GM18861 (cell line): ENCODE results near the gene SUGCT.
"Not testable (repeated sequence)": the region's sequence is repeated elsewhere in the genome, so short reads cannot be mapped to it uniquely, and the experiment has no call there.

Experiments used
- ATAC-seq: cut with Tn5 transposase; IDR thresholded peaks from one replicate; pipeline ENCODE4 v1.9.1; 2021; ENCODE audit not compliant: unreplicated experiment

SUGCT gene

GRCh38 chr7:40134428-40135316 lies at the start of gene SUGCT, which contains the start of gene MPLKIP:
Gene SUGCT (plus strand): TSS chr7:40135005.
Gene MPLKIP (minus strand): TSS chr7:40134622. CDS start chr7:40134567, 55 bp downstream.
- ATAC-seq, result peak; percentile 85

DNA sequence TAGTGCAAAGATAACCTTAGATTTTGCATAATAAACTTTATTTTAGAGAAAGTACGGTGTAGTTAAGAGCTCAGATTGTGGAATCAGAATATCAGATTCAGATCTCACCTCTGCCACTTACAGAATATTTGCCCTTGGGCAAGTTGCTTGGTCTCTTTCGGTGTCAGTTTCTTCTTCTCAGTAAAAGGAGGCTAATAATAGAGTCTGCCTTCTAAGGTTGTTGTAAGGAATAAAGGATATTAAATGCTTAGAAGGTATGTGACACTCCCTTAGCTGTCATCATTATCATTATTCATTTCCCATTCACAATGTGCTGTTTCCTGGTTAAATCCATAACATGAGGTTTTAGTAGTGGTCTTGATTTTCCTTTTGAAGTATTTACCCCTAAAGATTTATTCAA lies 42.6 kb upstream of the SUGCT start:
- ATAC-seq, result no peak

GRCh38 chr7:40093631-40094350 lies 41.0 kb upstream of the SUGCT start:
- ATAC-seq, result no peak

- no peak for ATAC-seq
Observed at GRCh38 chr7:40095230-40095629, 39.6 kb upstream of the SUGCT start.

DNA sequence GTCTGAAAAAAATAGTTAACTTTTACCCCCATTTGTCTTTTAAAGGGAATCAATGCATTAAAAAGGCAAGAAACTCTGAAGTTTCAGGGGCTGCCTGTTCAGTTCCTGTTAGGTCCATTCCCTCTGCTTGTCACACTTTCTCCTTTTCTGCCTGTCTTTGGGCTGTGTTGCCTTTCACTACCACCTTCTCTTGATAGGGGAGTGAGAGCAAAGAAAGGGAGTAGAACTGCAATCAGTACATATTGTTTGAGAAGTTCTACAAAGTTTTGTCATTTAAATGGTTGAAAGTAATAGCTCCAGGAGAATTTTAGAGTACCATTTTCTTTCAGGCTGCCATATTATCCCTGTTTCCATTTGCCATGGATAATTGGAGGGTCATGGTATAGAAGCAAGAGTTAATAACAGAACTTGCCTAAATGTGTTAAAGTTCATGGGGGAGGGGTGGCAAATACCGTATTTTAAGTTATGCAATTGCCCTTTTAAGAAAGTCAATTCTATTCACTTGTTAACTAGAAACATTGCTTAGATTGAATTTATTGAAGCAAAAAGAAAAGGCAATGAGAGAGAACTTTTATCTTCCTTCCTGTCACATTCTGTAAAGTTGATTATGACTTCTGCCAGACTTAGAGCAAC lies 39.0 kb upstream of the SUGCT start:
- ATAC-seq, result no peak

DNA sequence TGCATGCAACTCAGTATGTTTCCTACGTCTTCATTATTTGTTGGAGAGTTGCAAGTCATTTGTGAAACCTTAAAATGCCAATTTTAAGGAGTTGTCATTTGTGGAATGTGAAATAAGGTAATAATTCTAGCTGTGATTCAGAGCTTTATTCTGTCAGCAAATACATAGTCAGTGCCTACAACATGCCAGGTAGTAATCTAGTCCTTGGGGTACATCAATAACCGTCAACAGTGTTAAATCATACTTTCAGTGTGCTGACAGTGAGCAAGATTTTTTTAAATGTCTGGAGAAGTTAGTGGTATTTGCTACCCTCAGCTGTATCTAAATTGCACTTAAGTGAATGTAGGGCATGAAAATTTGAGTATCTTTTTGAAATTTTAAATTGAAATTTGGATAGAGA lies 37.1 kb upstream of the SUGCT start:
- no peak for ATAC-seq

GRCh38 chr7:40098810-40099209 lies 36.0 kb upstream of the SUGCT start:
- no peak for ATAC-seq

GRCh38 chr7:40099837-40100236 lies 35.0 kb upstream of the SUGCT start:
- no peak for ATAC-seq

GRCh38 chr7:40101201-40101600 lies 33.6 kb upstream of the SUGCT start:
- no peak for ATAC-seq

GRCh38 chr7:40102897-40103296 lies 31.9 kb upstream of the SUGCT start:
- no peak for ATAC-seq

- ATAC-seq, result no peak
Observed at GRCh38 chr7:40105879-40106473, 28.8 kb upstream of the SUGCT start.

GRCh38 chr7:40115936-40116335 lies 18.9 kb upstream of the SUGCT start:
- no peak for ATAC-seq

- ATAC-seq, result not testable (repeated sequence)
Observed at GRCh38 chr7:40117199-40117598, 17.6 kb upstream of the SUGCT start.

GRCh38 chr7:40118201-40118600 lies 16.6 kb upstream of the SUGCT start:
- not testable (repeated sequence) for ATAC-seq

DNA sequence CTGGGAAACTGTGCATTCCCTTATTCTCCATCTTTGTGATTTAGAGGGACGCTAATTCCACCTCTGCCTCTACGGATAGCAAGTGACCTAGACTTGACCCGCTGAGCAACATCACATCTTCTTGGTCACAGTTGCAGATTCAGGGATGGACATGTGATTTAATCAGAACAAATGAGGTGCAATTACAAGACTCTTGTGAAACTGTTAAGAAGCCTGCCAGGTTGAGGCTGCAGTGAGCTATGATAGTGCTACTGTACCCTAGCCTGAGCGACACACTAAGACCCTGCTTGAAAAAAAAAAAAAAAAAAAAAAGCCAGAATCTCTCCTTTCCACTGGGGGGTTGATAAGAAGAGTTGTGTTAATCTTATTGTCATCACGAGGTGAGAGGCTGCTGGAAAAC lies 14.8 kb upstream of the SUGCT start:
- ATAC-seq, result no peak

DNA sequence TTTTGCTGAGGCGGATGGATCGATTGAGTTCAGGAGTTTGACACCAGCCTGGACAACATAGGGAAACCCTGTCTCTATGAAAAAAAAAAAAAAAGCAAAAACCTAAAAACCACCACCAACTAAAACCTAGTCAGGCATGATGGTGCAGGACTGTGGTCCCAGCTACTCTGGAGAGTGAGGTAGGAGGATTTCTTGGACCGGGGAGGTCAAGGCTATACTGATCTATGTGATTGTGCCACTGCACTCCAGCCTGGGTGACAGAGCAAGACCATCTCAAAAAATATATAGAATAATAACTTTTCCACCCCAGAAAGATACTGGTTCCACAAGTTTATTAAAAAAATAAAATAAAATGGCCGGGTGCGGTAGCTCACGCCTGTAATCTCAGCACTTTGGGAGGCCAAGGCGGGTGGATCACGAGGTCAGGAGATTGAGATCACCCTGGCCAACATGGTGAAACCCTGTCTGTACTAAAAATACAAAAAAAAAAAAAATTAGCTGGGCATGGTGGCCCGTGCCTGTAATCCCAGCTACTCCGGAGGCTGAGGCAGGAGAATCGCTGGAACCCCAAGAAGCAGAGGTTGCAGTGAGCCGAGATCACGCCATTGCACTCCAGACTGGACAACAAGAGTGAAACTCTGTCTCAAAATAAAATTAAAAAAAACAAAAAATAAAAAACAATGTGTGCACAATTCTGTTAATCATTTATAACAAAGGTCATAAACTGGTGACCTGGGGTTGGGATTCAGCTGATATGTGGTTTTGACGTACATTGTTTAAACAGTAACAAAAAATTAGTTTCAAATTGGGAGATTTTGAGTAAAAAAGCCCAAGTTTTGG lies 12.5 kb upstream of the SUGCT start:
- ATAC-seq, result not testable (repeated sequence)

GRCh38 chr7:40122940-40123254 lies 11.9 kb upstream of the SUGCT start:
- ATAC-seq, result no peak

DNA sequence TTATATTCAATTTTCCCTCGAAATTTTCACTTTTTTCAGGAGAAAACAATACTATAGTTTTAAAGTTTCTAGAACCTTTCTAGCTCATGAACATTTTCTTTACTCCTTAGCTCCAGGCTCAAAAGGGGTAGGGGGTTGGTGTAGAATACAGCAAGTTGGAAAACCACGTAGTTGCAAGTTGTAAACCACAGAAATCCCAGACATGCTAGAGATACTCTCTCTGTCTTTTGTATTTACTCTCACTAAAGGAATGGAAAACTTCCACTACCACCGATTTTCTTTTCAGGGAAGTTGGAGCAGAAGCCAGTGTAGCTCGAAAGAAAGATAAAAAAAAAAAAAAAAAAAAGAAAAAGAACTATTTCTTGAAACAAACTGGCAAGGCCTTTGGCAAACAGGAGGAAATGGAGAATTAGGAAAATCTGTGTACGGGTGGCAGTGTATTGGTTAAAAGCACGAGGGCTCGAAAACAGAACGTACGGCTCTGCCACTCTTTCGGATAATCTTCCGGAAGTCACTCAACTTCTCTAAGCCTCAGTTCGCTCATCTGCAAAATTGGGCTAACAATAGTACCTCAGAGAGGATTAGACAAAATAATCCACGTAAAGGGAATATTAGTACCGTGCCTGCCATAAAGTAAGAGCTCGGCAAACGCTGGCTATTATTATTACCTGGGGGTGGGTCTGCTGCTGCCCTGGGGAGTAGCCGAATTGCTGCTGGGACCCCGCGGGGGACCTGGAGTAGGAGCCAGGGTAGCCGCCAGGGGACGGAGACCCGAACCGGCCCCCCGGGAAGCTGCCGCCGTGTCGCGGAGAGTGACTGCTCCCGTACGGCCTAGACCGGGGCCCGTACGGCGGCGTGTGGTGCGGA lies 1.0 kb upstream of the SUGCT start:
- ATAC-seq, result no peak

DNA sequence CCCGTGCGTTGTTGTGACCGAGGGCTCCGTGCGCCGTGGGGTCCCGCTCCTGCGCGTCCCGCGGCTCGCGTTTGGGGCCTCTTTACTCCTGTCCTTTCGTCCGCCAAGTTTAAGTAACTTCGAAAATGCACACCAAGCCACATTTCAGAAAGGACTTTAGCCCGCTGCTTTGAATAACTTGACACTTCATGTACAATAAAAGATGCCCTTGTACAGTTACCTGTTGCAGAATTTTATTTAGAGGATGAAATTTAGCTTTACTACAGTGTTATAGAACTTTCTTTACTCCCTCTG lies 459 bp downstream of the SUGCT start:
- no peak for ATAC-seq

DNA sequence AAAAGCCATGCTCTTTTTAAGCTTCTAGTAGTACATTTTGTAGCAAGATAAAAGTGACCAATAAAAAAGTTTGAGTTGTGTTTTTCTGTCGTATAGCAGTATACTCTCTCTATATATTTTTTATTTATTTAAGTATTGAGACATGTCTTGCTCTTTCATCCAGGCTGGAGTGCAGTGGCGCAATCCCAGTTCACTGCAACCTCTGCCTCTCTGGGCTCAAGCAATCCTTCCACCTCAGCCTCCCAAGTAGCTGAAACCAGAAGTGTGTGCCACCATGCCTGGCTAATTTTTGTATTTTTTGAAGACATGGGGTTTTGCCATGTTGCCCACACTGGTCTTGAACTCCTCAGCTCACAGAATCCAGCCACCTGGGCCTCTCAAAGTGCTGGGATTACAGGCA lies 2.8 kb downstream of the SUGCT start:
- ATAC-seq, result no peak
